ENCODE results near the gene KLHL11.
A peak's percentile ranks its signal among the peaks of the same experiment; 100 is the strongest.
"Not testable (repeated sequence)": the region's sequence is repeated elsewhere in the genome, so short reads cannot be mapped to it uniquely, and the experiment has no call there.

KLHL11 gene

GRCh38 chr17:41835800-41836549 is 29.2 kb downstream of the KLHL11 start, which contains the start of gene NT5C3B:
NT5C3B (minus strand) TSS chr17:41836232; CDS start chr17:41836193, 39 bp downstream.
- DNase-seq = peak; percentile 36 to 41

- DNase-seq = no peak
These were observed 29.9 kb downstream of the KLHL11 start for GRCh38 chr17:41835214-41835799.

GRCh38 chr17:41829961-41830360 is 35.3 kb downstream of the KLHL11 start:
- not testable (repeated sequence) for DNase-seq

- no peak for DNase-seq
These were observed 39.9 kb downstream of the KLHL11 start for GRCh38 chr17:41825175-41825845.

GRCh38 chr17:41824086-41824485 is 41.1 kb downstream of the KLHL11 start:
- no peak for DNase-seq

- DNase-seq = no peak
These were observed 41.6 kb downstream of the KLHL11 start for GRCh38 chr17:41823580-41823979.

GRCh38 chr17:41823141-41823524 is 42.1 kb downstream of the KLHL11 start:
- DNase-seq = no peak

GRCh38 chr17:41822216-41823140 is 42.7 kb downstream of the KLHL11 start:
- DNase-seq = no peak

GRCh38 chr17:41821776-41822175 is 43.4 kb downstream of the KLHL11 start:
- no peak for DNase-seq

GRCh38 chr17:41818024-41818423 is 47.2 kb downstream of the KLHL11 start:
- no peak for DNase-seq

GRCh38 chr17:41816637-41817320 is 48.4 kb downstream of the KLHL11 start:
- no peak for DNase-seq

GRCh38 chr17:41814195-41814594 is 51.0 kb downstream of the KLHL11 start:
- no peak for DNase-seq

GRCh38 chr17:41813699-41814124 is 51.5 kb downstream of the KLHL11 start:
- DNase-seq = no peak

GRCh38 chr17:41813152-41813680 is 52.0 kb downstream of the KLHL11 start:
- no peak for DNase-seq

GRCh38 chr17:41812381-41813151 is 52.7 kb downstream of the KLHL11 start, which contains the start of gene FKBP10:
FKBP10 (plus strand) TSS chr17:41813004; CDS start chr17:41813035, 31 bp downstream.
- peak; percentile 30 to 48 for DNase-seq

GRCh38 chr17:41811549-41812380 is 53.5 kb downstream of the KLHL11 start, which contains the start of gene P3H4:
P3H4 (minus strand) TSS chr17:41811949; CDS start chr17:41811915, 34 bp downstream.
- DNase-seq = peak; percentile 71 to 76

GRCh38 chr17:41810659-41811548 is 54.3 kb downstream of the KLHL11 start:
- DNase-seq = no peak

- DNase-seq = no peak
These were observed 58.4 kb downstream of the KLHL11 start for GRCh38 chr17:41806685-41807445.

All from CD4-positive, alpha-beta T cell treated with Interleukin-4 for 1 hour (primary cell).